Measurements from ENCODE around the gene TRIM29. TPM values are rescaled to one million over a fixed set of nuclear protein-coding genes. Genes with fewer than 3 reads are reported as not detected.

TRIM29 gene
- total RNA-seq, 1 donor from 2014 or later = 3.4 TPM

DNA sequence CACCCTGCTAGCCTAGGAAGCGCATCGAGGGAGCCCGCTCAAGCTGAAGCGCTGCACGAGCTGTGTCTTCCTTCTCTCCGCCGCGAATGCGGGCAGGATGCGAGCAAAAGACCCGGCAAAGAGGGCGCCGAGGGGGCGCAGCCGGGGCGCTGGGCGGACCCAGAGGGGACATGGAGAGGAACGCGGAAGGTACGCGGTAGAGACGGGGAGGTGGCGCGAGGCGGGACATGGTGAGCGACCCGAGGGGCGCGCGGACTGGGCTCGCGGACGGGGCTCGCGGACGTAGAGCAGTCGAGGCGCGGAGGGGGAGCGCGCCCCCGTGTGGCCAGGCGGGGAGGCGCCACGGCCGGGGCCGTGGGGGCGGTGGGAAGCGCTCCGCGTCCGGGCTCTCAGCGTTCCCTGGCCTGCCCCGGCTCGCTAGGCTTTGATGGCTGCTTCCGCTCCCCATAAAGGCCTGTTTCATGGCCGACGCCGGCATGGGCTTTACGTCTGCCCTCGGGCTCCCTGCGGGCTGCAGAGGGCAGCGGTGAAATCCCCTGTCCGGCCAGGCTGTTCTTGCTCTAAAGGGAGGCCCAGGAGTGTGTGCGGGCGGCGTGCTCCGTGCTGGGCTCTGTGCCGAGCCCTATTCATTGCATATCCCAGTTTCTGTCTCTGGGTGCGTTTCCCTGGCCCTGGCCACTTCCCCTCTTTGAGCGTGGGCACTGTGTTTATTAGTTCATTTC is 31.2 kb upstream of the TRIM29 start:
- Histone ChIP-seq H3K4me3 (peak overlapping the region; percentile 55), H3K36me3 (no peaks in the 10 kb centered on the region), H3K27me3 (peaks cover 42% of the 10 kb centered on the region), H3K27ac (no peak overlapping the region), H3K9me3 (no peaks in the 10 kb centered on the region), H3K4me1 (peaks cover 11% of the 10 kb centered on the region)
- intact Hi-C loops (cut with DNase I) = no loop called here
- TF ChIP-seq CTCF (IDR thresholded peaks at IDR 0.05) = peak; percentile 84
- DNase-seq = peak; percentile 83
- ATAC-seq = peak; percentile 95

GRCh38 chr11:120168108-120168959 is 30.4 kb upstream of the TRIM29 start:
- TF ChIP-seq CTCF (IDR thresholded peaks at IDR 0.05) = no peak
- Histone ChIP-seq H3K4me1 (peaks cover 11% of the 10 kb centered on the region), H3K27ac (no peak overlapping the region), H3K4me3 (peak overlapping the region; percentile 55), H3K9me3 (no peaks in the 10 kb centered on the region), H3K27me3 (peaks cover 40% of the 10 kb centered on the region), H3K36me3 (no peaks in the 10 kb centered on the region)
- intact Hi-C loops (cut with DNase I) = no loop called here
- no peak for ATAC-seq
- peak; percentile 52 for DNase-seq

DNA sequence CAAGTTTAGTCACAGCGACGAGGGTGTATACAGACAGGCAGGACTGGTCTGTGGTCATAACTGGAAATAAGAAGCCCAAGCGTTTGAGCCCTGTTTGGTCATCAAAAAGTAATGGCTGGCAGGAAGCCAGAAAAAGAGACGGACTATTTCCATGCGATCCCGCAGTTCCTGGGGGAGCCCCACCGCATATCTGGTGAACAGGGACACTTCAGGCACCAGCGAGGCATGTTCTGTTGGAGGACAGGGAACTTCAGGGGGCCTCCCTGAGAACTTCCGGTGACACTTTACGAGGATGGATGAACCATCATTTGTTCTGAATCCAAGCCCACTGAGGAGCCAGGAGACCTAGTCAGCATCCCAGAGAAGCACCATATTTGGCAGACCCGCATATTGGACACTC is 29.7 kb upstream of the TRIM29 start:
- DNase-seq = peak; percentile 31
- no peak for TF ChIP-seq CTCF (IDR thresholded peaks at IDR 0.05)
- no peak for ATAC-seq
- H3K4me1 ChIP-seq = peaks cover 11% of the 10 kb centered on the region
- H3K27ac ChIP-seq = no peak overlapping the region
- no peaks in the 10 kb centered on the region for H3K36me3 ChIP-seq
- H3K9me3 ChIP-seq = no peaks in the 10 kb centered on the region
- intact Hi-C loops (cut with DNase I) = no loop called here
- no peak overlapping the region for H3K4me3 ChIP-seq
- H3K27me3 ChIP-seq = peaks cover 33% of the 10 kb centered on the region

DNA sequence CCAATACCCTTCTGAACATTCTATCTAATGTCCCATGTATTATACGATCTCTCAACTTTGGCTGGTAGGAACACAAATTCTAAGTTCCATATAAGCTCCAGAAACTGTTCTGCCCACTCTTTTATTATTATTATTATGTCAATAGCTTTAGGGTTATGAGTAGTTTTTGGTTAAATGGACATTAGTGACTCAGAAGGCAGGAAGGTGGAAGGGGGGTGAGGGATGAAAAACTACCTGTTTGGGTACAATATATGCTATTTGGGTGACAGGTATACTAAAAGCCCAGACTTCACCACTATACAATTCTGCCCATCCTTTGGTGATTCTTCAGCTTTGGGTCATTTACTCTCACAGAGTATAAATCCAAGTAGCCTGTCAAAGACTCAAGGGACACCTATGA is 22.5 kb upstream of the TRIM29 start:
- Histone ChIP-seq H3K9me3 (peaks cover 6% of the 10 kb centered on the region), H3K36me3 (no peaks in the 10 kb centered on the region), H3K27me3 (peaks cover 10% of the 10 kb centered on the region), H3K4me3 (no peak overlapping the region), H3K4me1 (no peaks in the 10 kb centered on the region), H3K27ac (no peak overlapping the region)
- ATAC-seq (no peak), DNase-seq (no peak)
- intact Hi-C loops (cut with DNase I) = no loop called here
- no peak for TF ChIP-seq CTCF (IDR thresholded peaks at IDR 0.05)

GRCh38 chr11:120153221-120153620 is 15.3 kb upstream of the TRIM29 start:
- Histone ChIP-seq H3K36me3 (no peaks in the 10 kb centered on the region), H3K27ac (no peak overlapping the region), H3K27me3 (peaks cover 3% of the 10 kb centered on the region), H3K4me1 (no peaks in the 10 kb centered on the region), H3K9me3 (no peaks in the 10 kb centered on the region), H3K4me3 (no peak overlapping the region)
- intact Hi-C loops (cut with DNase I) = no loop called here
- ATAC-seq (no peak), DNase-seq (no peak)
- no peak for TF ChIP-seq CTCF (IDR thresholded peaks at IDR 0.05)
